NCI-H226 (cell line): Measurements from ENCODE around the gene ST6GALNAC3.

Source experiments
- DNase-seq: peaks from one replicate; pipeline ENCODE4 v3.0.0-alpha.2; 2015

Gene ST6GALNAC3

GRCh38 chr1:76145332-76145731 lies 70.8 kb downstream of the ST6GALNAC3 start:
- DNase-seq = no peak

- no peak for DNase-seq
Measured at GRCh38 chr1:76146184-76146583, 71.6 kb downstream of the ST6GALNAC3 start.

GRCh38 chr1:76147917-76148316 lies 73.4 kb downstream of the ST6GALNAC3 start:
- no peak for DNase-seq

- no peak for DNase-seq
Measured at GRCh38 chr1:76148460-76148859, 73.9 kb downstream of the ST6GALNAC3 start.

GRCh38 chr1:76153841-76154205 lies 79.3 kb downstream of the ST6GALNAC3 start:
- no peak for DNase-seq

GRCh38 chr1:76154206-76154956 lies 79.8 kb downstream of the ST6GALNAC3 start:
- peak; percentile 50 for DNase-seq

- no peak for DNase-seq
Measured at GRCh38 chr1:76156987-76157386, 82.4 kb downstream of the ST6GALNAC3 start.

- DNase-seq = no peak
Measured at GRCh38 chr1:76158126-76158525, 83.6 kb downstream of the ST6GALNAC3 start.

- DNase-seq = no peak
Measured at GRCh38 chr1:76160225-76160624, 85.7 kb downstream of the ST6GALNAC3 start.

GRCh38 chr1:76161451-76161850 lies 86.9 kb downstream of the ST6GALNAC3 start:
- no peak for DNase-seq

- DNase-seq = no peak
Measured at GRCh38 chr1:76162254-76162653, 87.7 kb downstream of the ST6GALNAC3 start.

GRCh38 chr1:76164165-76164564 lies 89.6 kb downstream of the ST6GALNAC3 start:
- DNase-seq = no peak

- DNase-seq = no peak
Measured at GRCh38 chr1:76170084-76170483, 95.5 kb downstream of the ST6GALNAC3 start.

GRCh38 chr1:76170513-76170912 lies 96.0 kb downstream of the ST6GALNAC3 start:
- no peak for DNase-seq

GRCh38 chr1:76176000-76176399 lies 101.5 kb downstream of the ST6GALNAC3 start:
- no peak for DNase-seq

GRCh38 chr1:76177615-76178014 lies 103.1 kb downstream of the ST6GALNAC3 start:
- DNase-seq = no peak

GRCh38 chr1:76179219-76179698 lies 104.7 kb downstream of the ST6GALNAC3 start:
- no peak for DNase-seq

GRCh38 chr1:76185207-76185606 lies 110.7 kb downstream of the ST6GALNAC3 start:
- no peak for DNase-seq

- DNase-seq = no peak
Measured at GRCh38 chr1:76186554-76187170, 112.1 kb downstream of the ST6GALNAC3 start.

GRCh38 chr1:76187436-76187835 lies 112.9 kb downstream of the ST6GALNAC3 start:
- no peak for DNase-seq

- DNase-seq = no peak
Measured at GRCh38 chr1:76189310-76189709, 114.8 kb downstream of the ST6GALNAC3 start.

GRCh38 chr1:76190749-76191424 lies 116.3 kb downstream of the ST6GALNAC3 start:
- no peak for DNase-seq

- DNase-seq = no peak
Measured at GRCh38 chr1:76191561-76191960, 117.0 kb downstream of the ST6GALNAC3 start.

GRCh38 chr1:76198452-76198851 lies 123.9 kb downstream of the ST6GALNAC3 start:
- no peak for DNase-seq
